GM12891 (cell line): ENCODE measurements around the gene APBA2.

ENCODE experiments used
- DNase-seq: peaks from one replicate; pipeline ENCODE4 v3.0.0; 2011; ENCODE audit warnings: low spot score; ENCODE audit not compliant: insufficient read length
- FAIRE-seq: peaks from 2 replicates; lab custom pipeline; 2011; peaks lifted over from hg19 to GRCh38; lab: Jason Lieb, UNC
- PAX5 ChIP-seq: IDR thresholded peaks from 2 replicates; pipeline ENCODE4 v1.6.1; 2011; ENCODE audit warnings: low read length, moderate library complexity, mild to moderate bottlenecking; ENCODE audit not compliant: insufficient read depth, severe bottlenecking
- POLR2A ChIP-seq: IDR thresholded peaks from 2 replicates; pipeline ENCODE4 v1.6.1; 2011; ENCODE audit warnings: low read depth, low read length, control low read depth
- POLR2AphosphoS5 ChIP-seq: IDR thresholded peaks from 2 replicates; pipeline ENCODE4 v1.6.1; 2011; ENCODE audit warnings: low read depth, low read length, control low read depth
- POU2F2 ChIP-seq: IDR thresholded peaks from 2 replicates; pipeline ENCODE4 v1.6.1; 2011; ENCODE audit warnings: low read depth, mild to moderate bottlenecking, control low read depth, low read length, moderate library complexity
- SPI1 ChIP-seq: IDR thresholded peaks from 2 replicates; pipeline ENCODE4 v1.6.1; 2011; ENCODE audit warnings: low read depth, low read length, control low read depth
- TAF1 ChIP-seq: IDR thresholded peaks from 2 replicates; pipeline ENCODE4 v1.6.1; 2011; ENCODE audit warnings: low read depth, low read length, control low read depth

APBA2 gene

DNA sequence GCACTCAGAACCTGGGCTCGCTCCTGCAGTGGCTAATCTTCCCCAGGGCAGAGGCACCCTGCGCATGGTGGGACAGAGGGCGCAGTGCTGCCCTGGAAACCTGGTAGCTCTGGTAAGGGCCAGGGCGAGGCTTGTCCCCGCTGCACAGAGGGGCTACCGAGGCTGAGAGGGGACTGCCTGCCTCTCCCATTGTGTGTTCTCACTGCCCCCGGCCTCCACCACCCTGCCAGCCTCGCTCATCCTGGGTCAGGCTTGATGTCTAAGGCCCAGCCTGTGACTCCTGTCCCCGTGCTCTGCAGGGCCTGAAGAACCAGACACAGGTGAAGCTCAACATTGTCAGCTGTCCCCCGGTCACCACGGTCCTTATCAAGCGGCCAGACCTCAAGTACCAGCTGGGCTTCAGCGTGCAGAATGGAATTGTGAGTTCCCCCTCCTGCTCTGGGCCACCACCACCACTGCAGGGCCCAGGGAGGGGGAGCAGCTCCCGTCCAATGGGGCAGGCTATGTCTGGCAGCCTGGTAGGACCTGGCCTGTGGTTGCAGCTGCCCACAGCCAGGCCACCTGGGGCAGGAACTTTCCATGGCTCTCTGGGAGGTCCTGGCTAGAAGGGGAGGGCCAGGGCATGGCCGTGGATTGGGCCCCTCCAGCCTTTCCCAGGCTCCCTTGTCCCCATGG, 222.3 kb downstream of the APBA2 start:
- FAIRE-seq: no peak
- TF ChIP-seq POLR2A (no peak), PAX5 (no peak)
- DNase-seq: no peak

DNA sequence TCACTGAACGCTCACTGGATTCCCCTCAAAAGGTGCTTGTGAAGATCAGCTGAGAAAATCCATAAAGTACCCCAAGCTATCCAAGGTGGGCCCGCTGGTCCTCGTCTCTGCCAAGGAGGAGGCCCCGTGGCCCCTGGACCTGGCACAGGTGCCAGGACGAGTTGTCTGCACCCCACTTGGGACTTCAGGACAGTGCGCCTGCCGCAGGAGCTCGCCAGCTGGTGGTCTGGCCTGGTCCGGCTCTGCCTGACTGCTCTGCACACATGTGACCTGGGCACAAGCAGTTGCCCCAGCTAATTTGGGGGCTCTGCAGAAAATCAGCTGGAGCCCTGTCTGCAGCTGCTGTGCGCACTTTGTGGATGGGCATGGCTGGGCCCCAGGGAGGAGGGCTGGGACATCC, 224.0 kb downstream of the APBA2 start:
- FAIRE-seq (no peak), DNase-seq (no peak)
- no peak for TF ChIP-seq POLR2A
- no peak for TF ChIP-seq PAX5
- no peak for TF ChIP-seq POU2F2
- TF ChIP-seq POLR2AphosphoS5: no peak
- TF ChIP-seq SPI1: no peak
- no peak for TF ChIP-seq TAF1

DNA sequence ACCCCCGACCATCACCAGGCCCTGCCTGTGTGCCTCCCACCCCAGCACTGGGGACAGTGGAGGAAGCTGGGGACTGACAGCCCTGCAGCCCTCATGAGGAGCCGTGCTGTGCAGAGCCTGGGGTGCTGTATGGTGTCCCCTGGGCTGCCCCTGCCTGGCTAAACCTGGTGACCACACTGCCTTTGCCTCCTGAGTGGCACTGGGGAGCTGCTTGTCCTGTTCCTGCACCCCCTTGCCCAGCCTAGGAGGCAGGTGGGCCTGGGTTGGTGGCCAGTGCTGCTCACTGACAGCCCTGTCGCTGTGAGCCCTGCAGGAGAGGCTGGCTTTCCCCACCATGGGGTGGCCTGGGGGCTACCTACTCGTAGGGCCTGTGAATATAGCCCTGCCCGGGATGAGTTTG, 224.4 kb downstream of the APBA2 start:
- FAIRE-seq (no peak), DNase-seq (no peak)
- TF ChIP-seq POLR2AphosphoS5 (no peak), TAF1 (no peak), PAX5 (no peak), SPI1 (no peak), POLR2A (no peak), POU2F2 (no peak)

DNA sequence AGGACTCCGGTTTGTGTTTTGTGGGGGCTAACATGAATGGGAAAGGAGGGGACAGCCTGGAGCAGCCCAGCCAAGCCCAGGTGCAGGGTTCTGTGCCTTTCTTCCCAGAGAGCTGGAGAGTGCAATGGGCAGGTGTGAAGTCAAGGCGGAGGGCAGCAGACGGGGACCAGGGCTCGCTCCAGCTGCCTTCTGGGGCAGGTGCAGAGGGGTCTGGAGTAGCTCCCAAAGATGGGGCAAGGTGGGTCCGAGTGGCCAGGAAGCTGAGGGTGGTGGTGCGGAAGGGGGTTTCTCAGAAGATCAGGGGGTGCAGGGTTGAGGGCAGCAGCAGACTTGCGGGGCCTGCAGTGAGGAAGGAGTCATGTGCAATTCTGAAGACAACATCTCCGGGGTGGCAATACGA, 225.0 kb downstream of the APBA2 start:
- FAIRE-seq (no peak), DNase-seq (no peak)
- TF ChIP-seq PAX5 (no peak), POU2F2 (no peak)

DNA sequence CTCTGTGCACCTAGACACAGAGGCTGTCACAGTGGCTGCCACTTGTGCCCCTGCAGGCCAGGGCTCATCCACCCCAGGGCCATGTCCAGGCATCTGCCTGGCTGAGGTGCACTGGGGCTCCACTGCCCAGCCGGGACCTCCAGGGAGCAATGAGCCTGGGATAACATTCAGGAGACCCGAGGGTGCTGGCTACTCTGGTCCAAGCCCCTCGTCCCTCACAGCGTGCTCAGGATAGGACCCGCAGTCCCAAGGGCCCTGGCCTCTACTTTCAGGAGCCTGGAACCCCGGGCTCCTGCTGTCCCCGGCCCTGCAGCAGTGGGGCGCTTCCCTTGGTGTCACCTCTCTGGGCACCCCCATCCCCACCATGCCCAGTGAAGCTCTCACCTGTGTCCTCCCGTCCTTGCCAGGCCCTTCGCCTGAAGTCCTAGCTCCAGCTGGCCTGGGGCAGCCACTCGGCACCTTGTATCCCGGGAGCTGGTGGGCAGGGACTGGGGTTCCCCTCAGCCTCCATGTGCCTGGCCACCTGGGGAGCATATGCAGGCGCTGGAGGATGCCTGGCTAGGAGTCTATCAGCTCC, 226.0 kb downstream of the APBA2 start:
- FAIRE-seq: no peak
- no peak for TF ChIP-seq POLR2A
- no peak for TF ChIP-seq POU2F2
- no peak for TF ChIP-seq SPI1
- TF ChIP-seq TAF1: no peak
- TF ChIP-seq PAX5: no peak
- TF ChIP-seq POLR2AphosphoS5: no peak
- DNase-seq: no peak

DNA sequence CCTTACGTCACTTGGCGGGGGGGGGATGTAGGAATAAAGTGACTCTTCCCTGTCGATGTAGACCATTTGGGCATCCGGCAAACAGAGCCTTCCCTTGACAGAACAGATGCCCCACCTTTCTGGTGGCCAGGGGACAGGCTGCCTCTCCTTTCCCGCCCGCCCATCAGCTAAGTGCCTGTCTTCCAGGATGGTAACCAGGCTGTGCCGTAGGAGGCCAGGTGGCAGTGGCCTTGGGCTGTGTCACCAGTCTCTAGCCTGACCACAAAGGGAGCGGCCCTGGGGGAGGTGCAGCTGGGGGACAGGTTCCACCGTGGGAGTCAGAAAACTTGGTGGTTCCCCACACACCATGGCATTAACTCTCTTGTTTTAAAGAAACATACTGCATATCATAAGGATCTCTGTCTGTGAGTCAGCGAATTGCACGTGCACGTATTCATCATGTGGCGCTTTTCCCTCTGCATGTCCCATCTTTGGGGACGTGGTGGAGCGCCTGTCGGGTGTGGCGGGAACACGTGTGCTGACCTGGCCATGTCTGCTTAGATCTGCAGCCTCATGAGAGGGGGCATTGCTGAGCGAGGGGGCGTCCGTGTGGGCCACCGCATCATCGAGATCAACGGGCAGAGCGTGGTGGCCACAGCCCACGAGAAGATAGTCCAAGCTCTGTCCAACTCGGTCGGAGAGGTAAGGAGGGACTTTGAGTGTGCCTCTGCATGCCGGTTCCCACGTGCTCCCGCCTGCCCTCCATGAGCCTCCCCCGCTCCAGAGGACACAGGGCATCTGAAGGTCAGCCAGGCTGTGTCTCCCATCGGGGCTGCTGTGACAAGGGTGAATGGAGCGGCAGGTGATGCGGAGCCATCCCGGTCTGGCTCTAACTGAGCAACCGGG, 227.8 kb downstream of the APBA2 start:
- DNase-seq: no peak
- FAIRE-seq: no peak

DNA sequence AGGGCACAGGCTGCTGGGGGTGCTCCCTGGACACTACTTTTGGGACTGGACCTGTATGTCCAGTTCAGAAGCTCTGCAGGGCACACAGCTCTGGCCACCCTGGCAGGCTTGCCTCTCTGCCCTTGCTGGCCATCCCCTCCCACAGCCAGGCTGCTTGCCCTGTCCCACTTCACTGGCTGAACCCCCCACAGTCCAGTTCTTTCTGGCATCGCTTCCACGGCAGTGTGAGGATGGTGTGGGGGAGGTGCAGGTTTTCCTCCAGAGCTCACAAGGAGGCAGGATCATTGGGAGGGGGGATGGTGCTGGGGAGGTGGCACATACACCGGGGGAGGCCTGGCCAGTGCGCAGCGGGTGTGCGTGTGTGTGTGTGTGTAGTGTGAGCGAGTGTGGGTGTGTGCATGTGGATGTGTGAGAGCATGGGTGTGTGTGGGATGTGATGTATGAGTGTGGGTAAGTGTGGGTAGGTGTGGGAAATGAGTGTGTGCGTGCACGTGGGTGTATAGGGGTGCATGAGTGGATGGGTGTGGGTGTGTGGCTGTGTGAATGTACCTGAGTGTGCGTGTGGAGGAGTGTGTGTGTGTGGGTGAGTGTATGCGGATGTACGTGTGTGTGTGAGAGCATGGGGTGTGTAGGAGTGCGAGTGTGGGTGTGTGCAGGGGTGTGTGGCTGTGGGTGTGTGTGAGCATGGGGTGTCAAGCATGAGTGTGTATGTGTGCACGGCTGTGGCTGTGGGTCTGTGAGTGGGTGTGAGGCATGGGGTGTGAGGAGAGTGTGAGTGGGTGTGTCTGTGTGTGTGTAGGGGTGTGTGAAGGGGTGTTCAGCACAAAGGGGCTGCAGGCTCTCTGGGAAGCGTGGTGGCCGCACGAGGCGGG, 228.7 kb downstream of the APBA2 start:
- DNase-seq: no peak
- no peak for TF ChIP-seq SPI1
- TF ChIP-seq POLR2A: no peak
- no peak for TF ChIP-seq POU2F2
- no peak for TF ChIP-seq TAF1
- no peak for TF ChIP-seq PAX5
- no peak for TF ChIP-seq POLR2AphosphoS5
- no peak for FAIRE-seq

More for the DNA sequence above, 227.8 kb downstream of the APBA2 start:
- no peak for TF ChIP-seq TAF1
- TF ChIP-seq POLR2A: no peak
- TF ChIP-seq SPI1: no peak
- TF ChIP-seq PAX5: no peak
- TF ChIP-seq POU2F2: no peak
- TF ChIP-seq POLR2AphosphoS5: no peak

DNA sequence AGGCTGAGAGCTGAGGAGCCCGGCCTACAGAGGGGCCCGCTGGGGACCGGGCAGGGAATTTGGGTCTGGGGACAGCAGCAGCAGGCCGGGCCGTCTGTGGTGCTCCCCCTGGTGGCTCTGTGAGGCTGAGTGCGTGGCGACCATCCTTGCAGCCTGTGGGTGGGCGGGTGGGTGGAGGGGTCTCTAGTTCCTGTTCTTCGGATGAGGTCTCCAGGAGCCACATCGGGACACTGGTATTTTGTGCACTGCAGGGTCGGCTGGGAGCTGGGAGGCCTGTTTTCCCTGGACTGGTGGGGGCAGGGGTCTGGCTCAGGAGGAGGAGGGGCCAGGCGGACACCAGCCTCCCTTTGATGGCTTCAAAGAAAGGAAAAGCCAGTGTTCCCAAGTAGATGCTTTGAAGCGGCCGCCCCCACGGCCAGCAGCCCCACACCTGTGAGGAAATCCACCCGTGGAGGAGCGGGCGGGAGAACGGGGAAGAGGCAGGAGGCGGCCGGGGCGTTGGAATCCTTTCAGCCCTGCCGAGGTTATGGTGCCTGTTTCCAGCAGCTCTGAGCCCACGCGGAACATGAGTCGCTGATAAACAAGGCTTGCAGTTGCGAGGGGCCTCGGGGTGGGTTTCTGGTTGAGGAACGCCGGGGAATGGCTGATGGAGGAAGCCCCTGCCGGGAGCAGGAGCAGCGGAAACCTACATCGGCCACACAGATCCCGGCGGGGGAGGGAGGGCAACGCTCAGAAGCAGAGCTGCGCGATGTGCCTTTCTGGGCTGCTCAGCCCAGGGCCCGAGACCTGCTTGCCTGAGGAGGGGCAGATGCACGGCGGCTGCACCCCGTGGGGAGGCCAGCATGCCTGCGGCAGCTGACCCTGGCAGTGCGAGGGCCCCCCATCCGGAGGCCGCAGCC, 229.6 kb downstream of the APBA2 start:
- TF ChIP-seq POLR2AphosphoS5 (no peak), PAX5 (no peak), POU2F2 (no peak), TAF1 (no peak), POLR2A (no peak), SPI1 (no peak)
- DNase-seq (no peak), FAIRE-seq (no peak)
